Neural crest cell (in vitro differentiated cells): ENCODE results near the gene NOTCH1. TPM values are rescaled to one million over a fixed set of nuclear protein-coding genes. Genes with fewer than 3 reads are reported as not detected.

Source experiments
- DNase-seq: peaks from one replicate; pipeline ENCODE4 v3.0.0; 2021; ENCODE audit warnings: low read depth, mixed read lengths, low spot score
- H3K27ac Mint-ChIP-seq: one replicate; pipeline ENCODE4 v1.8.0; 2021; ENCODE audit warnings: mild to moderate bottlenecking, mixed read lengths; ENCODE audit not compliant: unreplicated experiment
- H3K27me3 Mint-ChIP-seq: 2 replicates; pipeline ENCODE4 v1.8.0; 2021; ENCODE audit warnings: low read depth, mild to moderate bottlenecking, mixed read lengths
- H3K36me3 Mint-ChIP-seq: 2 replicates; pipeline ENCODE4 v1.8.0; 2021; ENCODE audit warnings: low read depth, mild to moderate bottlenecking, mixed read lengths
- H3K4me1 Mint-ChIP-seq: 2 replicates; pipeline ENCODE4 v1.8.0; 2021; ENCODE audit warnings: mixed read lengths
- H3K4me3 Mint-ChIP-seq: one replicate; pipeline ENCODE4 v1.8.0; 2021; ENCODE audit warnings: mild to moderate bottlenecking, mixed read lengths
- H3K9me3 Mint-ChIP-seq: 2 replicates; pipeline ENCODE4 v1.8.0; 2021; ENCODE audit warnings: mixed read lengths
- total RNA-seq: library from RNA; stranded (reverse); gene quantifications from 2 replicates; pipeline ENCODE4 v1.2.1, GENCODE V29; 2021
- TF ChIP-seq, protein P1 (sequence below): fragments of 200-600 bp; sonication (generic); conservative IDR thresholded peaks from 2 replicates; pipeline ENCODE4 v1.5.0; 2021; ENCODE audit warnings: antibody characterized with exemption, mild to moderate bottlenecking

NOTCH1 gene
- total RNA-seq, 1 donor from 2014 or later: 99.7 TPM

DNA sequence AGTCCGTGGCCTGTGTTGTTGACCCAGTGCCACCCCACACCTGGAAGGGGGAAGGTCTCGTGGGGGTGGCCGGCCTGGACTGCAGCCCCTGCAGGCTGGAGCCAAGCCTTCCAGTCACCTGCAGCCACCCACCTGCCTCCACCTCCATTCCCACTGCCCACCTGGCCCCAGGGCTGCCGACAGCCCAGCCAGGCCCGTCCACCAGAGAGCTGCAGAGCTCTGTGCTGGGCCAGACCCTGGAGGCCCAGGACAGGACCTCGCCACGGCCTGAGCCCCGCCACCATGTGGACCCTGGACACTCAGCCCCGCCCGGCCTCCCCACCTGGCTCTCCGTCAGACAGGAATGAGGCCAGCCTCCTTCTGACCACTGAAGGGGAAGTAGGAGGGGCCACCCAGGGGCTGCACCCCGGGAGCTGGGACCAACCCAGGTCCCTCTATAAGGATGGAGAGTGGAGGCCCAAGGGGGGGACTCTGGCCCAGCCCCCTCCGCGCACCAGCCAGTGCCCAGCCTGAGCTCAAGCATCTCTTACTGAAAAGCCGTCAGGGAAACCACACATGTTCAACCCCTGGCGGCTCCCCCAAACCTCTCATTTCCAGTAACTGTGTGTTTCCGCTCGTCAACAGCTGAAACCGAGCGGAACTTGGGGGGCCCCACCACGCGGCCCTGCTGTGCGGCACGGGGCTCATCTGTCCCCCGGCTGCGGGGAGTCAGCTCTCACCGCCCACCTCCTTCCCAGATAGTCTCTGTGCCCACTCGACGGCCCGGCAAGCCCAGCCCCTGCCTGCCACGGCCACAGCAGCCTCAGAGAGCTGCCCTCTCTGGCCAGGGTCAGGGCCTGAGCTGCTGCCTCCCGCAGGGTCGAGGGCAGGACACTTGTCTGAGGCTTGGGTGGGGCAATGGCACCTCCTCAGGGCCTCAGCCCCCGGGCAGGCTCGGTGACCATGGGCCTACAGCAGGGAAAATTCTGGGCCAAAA lies 12.8 kb downstream of the NOTCH1 start:
- Mint-ChIP-seq H3K27ac (no peak overlapping the region), H3K4me3 (peak overlapping the region; percentile 41), H3K4me1 (peaks cover 18% of the 10 kb centered on the region), H3K27me3 (no peaks in the 10 kb centered on the region), H3K36me3 (no peaks in the 10 kb centered on the region), H3K9me3 (no peaks in the 10 kb centered on the region)
- TF ChIP-seq, protein P1, sequence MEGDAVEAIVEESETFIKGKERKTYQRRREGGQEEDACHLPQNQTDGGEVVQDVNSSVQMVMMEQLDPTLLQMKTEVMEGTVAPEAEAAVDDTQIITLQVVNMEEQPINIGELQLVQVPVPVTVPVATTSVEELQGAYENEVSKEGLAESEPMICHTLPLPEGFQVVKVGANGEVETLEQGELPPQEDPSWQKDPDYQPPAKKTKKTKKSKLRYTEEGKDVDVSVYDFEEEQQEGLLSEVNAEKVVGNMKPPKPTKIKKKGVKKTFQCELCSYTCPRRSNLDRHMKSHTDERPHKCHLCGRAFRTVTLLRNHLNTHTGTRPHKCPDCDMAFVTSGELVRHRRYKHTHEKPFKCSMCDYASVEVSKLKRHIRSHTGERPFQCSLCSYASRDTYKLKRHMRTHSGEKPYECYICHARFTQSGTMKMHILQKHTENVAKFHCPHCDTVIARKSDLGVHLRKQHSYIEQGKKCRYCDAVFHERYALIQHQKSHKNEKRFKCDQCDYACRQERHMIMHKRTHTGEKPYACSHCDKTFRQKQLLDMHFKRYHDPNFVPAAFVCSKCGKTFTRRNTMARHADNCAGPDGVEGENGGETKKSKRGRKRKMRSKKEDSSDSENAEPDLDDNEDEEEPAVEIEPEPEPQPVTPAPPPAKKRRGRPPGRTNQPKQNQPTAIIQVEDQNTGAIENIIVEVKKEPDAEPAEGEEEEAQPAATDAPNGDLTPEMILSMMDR: no peak
- no peak for DNase-seq

DNA sequence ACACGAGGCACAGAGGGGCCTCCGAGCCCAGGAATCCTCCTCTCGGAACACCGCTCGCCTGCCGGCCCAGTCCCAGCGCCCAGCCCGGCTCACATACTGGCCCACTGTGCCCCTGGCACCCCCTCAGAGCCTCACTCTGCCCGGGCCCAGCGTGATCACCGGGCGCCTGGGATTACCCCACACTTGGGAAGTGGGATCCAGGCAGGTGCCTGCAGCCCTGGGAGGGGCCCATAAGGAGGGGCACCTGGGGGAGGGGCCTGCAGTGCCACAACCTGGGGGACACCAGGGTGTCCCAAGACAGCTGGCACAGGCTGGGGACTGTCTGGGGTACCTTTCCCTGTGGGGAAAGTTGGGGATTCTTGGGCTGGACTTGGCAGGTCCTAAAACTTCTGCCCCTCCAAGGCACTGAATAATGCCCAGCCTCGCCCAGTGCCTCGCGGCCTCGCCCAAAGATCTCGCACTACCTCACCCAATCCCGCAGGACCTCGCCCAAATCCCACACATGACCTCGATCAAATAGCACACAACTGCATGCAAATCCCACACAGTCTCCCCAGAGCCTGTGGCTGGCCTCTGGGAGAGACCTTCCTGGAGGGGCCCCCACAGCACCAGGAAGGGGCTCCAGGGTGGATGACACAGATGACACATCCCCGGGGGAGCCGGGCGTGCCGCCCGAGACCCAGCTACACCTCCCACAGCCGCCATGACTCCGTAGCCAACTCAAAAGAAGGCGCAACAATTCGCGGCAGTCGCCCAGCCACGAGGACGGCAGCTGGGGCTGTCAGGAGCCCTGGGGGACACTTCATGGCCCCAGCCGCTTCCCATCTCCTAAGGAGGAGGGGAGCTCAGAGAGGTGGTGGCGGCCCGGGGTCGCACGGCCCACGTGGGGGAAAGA lies 13.7 kb downstream of the NOTCH1 start:
- Mint-ChIP-seq H3K27me3 (peaks cover 4% of the 10 kb centered on the region), H3K9me3 (no peaks in the 10 kb centered on the region), H3K36me3 (no peaks in the 10 kb centered on the region), H3K27ac (no peak overlapping the region), H3K4me3 (peak overlapping the region; percentile 41), H3K4me1 (peaks cover 24% of the 10 kb centered on the region)
- TF ChIP-seq, protein P1: no peak
- no peak for DNase-seq

DNA sequence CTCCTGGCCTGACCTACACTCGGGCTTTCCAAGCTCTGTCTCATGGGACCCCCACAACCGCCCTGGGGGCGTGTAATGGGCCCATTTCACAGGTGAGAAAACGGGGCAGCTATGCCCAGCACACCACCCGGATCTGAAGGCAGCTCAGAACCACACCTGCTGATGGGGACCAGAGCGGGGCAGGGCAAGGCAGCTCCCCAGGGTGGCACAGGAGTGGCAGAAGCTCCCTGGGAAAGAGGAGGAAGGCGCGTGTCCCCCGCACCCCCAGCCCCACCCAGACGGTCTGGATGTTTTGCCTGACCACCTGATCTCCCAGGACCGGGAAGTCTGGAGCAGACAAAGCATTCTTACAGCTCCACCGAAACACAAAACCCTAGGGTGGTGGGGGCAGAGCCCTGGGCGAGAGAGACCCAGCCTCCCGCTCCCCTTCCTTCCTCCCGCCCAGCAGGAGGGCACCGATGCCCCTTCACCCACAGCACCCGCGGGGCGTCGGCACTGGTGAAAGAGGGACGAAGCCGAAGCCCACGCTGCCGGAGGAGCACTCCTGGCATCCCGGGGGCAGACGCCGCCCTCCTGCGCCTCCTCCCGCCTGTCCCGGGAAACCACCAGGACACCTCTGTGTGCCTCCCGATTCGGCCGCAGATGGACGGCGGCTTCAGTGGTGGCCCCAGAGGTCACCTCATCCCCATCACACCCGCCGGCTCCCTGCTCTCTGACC lies 14.5 kb downstream of the NOTCH1 start:
- Mint-ChIP-seq H3K4me3 (no peak overlapping the region), H3K27me3 (peaks cover 4% of the 10 kb centered on the region), H3K9me3 (no peaks in the 10 kb centered on the region), H3K36me3 (no peaks in the 10 kb centered on the region), H3K27ac (no peak overlapping the region), H3K4me1 (peaks cover 27% of the 10 kb centered on the region)
- no peak for DNase-seq
- TF ChIP-seq, protein P1: no peak

DNA sequence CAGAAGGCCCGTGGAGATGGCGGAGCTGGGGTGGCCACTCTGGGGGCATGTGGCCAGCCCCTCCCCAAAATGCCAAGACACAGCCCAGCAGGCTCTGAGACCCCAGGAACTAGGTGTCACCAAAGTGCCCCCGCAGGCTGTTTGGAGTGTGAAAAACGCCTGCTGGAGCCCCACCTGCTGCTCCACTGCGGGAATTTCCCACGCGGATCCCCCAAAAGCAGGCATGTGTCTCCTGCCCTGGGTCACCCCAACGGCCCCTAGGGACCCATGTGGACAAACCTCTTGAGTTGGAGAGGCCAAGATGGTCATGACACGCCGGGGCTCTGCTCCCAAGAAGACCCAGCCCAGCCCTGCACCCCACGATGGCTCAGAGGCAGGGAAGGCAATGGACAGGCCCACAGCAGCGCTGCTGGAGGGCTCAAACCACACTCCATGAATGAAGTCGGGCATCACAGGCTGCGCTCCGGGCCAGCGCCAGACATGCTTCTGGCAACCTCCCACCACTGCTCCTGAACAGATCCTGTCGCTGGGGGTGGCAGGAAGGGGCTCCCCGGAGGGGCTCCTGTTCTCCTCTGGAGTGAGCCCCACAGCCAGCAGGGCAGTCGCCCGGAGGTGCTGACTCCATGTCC lies 15.3 kb downstream of the NOTCH1 start:
- H3K27ac Mint-ChIP-seq: peak overlapping the region; percentile 35
- no peaks in the 10 kb centered on the region for H3K9me3 Mint-ChIP-seq

More for the DNA sequence above, 15.3 kb downstream of the NOTCH1 start:
- H3K27me3 Mint-ChIP-seq: peaks cover 6% of the 10 kb centered on the region
- H3K4me1 Mint-ChIP-seq: peaks cover 35% of the 10 kb centered on the region
- peak overlapping the region; percentile 31 for H3K4me3 Mint-ChIP-seq
- TF ChIP-seq, protein P1: no peak
- no peak for DNase-seq
- H3K36me3 Mint-ChIP-seq: no peaks in the 10 kb centered on the region
